ENCODE data around the gene L3MBTL3. TPM values are rescaled to one million over a fixed set of nuclear protein-coding genes. Genes with fewer than 3 reads are reported as not detected.
"Not testable (repeated sequence)": the region's sequence is repeated elsewhere in the genome, so short reads cannot be mapped to it uniquely, and the experiment has no call there.

L3MBTL3 gene
- total RNA-seq, 2 experiments from 2014 or later, result 15.0 to 16.9 TPM

- CTCF ChIA-PET, result no interaction called here
Measured at GRCh38 chr6:130159956-130160355, 141.6 kb downstream of the L3MBTL3 start.

DNA sequence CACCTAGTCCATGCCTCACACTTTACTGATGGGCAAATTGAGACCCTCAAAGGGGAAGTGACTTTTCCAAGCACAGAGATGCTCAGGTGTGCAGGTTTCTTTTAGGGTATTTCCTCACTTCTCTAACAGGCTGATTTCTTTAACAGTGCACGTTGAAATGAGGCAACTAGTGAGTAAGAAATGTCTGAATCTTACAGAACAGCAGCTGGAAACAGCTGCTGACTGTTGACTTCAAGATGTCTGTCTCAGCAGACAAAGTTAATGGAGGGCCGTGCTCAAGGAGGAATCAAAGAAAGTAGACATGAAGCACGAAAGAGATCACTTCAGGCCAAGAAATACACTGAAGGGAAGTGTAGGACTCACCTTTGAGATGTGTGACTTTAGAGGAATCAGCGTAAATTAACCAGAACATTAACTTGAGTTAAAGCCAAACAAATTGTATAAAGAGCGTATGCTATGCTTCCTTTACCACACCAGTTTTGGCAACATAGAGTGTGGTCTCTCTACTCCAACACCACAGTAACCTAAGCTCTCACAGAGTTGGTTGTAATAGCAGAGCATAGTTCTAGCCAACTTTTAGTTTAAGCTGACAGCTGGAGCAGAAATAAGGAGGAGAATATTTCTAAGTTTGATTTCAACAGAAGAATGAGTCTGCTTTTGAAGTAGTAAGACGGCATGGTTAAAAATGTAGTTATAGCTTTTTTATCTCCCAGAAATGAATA is 143.5 kb downstream of the L3MBTL3 start:
- H3K4me1 Mint-ChIP-seq, result peaks cover 3% of the 10 kb centered on the region
- no peak overlapping the region for H3K27ac Mint-ChIP-seq
- ChIA-PET POLR2A (no interaction called here), CTCF (interaction anchor here (1.2 kb wide), 1 partner anchor 120 kb away, joined by 4 read pairs; no protein-coding TSS in a partner anchor)
- H3K36me3 Mint-ChIP-seq (ENCODE audit: low read depth), result peaks cover 61% of the 10 kb centered on the region
- peaks cover 14% of the 10 kb centered on the region for H3K9me3 Mint-ChIP-seq
- no peak for DNase-seq
- no peak overlapping the region for H3K4me3 Mint-ChIP-seq
- no peaks in the 10 kb centered on the region for H3K27me3 Mint-ChIP-seq

More at GRCh38 chr6:130159956-130160355, 141.6 kb downstream of the L3MBTL3 start:
- Mint-ChIP-seq H3K27me3 (no peaks in the 10 kb centered on the region), H3K27ac (no peak overlapping the region), H3K4me1 (no peaks in the 10 kb centered on the region), H3K9me3 (peaks cover 16% of the 10 kb centered on the region), H3K4me3 (no peak overlapping the region), H3K36me3 (ENCODE audit: low read depth) (peaks cover 54% of the 10 kb centered on the region)
- POLR2A ChIA-PET, result no interaction called here
- DNase-seq, result no peak

GRCh38 chr6:130162421-130162820 is 144.0 kb downstream of the L3MBTL3 start:
- DNase-seq, result no peak
- peaks cover 65% of the 10 kb centered on the region for H3K36me3 Mint-ChIP-seq (ENCODE audit: low read depth)
- H3K4me3 Mint-ChIP-seq, result no peak overlapping the region
- no peak overlapping the region for H3K27ac Mint-ChIP-seq
- H3K9me3 Mint-ChIP-seq, result peaks cover 14% of the 10 kb centered on the region
- CTCF ChIA-PET, result interaction anchor here (1.2 kb wide), 1 partner anchor 120 kb away, joined by 4 read pairs; no protein-coding TSS in a partner anchor
- H3K4me1 Mint-ChIP-seq, result peaks cover 3% of the 10 kb centered on the region
- H3K27me3 Mint-ChIP-seq, result no peaks in the 10 kb centered on the region
- POLR2A ChIA-PET, result no interaction called here

DNA sequence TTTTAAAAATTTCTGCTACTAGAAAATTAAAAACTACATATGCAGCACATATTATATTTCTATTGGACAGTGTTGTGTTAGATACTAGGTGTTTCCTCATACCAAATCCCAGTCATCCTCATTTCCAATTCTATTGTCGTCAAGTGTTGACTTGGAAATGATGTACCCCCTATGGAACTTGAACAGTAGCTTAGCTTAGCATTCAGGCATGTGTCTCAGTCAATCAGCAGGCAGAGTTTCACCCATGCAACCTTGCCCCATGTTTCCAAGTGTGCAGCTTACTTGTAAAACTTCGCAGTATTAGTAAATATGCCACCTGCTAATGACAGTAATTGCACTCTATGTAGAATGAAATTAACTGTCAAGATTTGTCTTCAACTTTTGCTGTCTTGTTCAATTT is 144.9 kb downstream of the L3MBTL3 start:
- Mint-ChIP-seq H3K4me3 (no peak overlapping the region), H3K27ac (no peak overlapping the region), H3K4me1 (peaks cover 3% of the 10 kb centered on the region), H3K9me3 (peaks cover 14% of the 10 kb centered on the region), H3K36me3 (ENCODE audit: low read depth) (peaks cover 62% of the 10 kb centered on the region), H3K27me3 (no peaks in the 10 kb centered on the region)
- POLR2A ChIA-PET, result interaction anchor here (0.6 kb wide), 1 partner anchor 1040 kb away, joined by 3 read pairs; no protein-coding TSS in a partner anchor
- CTCF ChIA-PET, result no interaction called here
- DNase-seq, result no peak

DNA sequence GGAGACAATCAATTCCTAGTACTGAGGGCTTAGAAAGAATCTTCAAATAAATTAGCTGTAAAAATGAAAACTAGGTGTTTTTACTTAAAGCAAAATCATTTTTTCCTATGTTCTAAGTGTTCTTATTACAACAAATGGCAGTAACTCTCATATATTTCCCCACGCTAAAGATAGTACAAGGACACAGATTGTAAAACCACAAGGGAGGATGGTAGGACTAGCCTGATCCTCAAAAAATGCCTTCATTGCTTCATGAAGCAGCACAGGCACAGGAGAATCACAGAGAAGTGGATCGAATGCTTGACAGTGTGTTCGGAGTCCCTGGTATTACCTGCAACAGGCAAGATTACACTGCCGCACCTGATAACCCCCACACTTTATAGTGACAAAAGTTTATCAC is 145.9 kb downstream of the L3MBTL3 start:
- Mint-ChIP-seq H3K36me3 (ENCODE audit: low read depth) (peaks cover 56% of the 10 kb centered on the region), H3K27ac (no peak overlapping the region), H3K9me3 (peaks cover 6% of the 10 kb centered on the region), H3K27me3 (no peaks in the 10 kb centered on the region), H3K4me1 (peaks cover 3% of the 10 kb centered on the region), H3K4me3 (no peak overlapping the region)
- CTCF ChIA-PET, result no interaction called here
- no peak for DNase-seq
- POLR2A ChIA-PET, result interaction anchor here (0.6 kb wide), 1 partner anchor 241 kb away, joined by 3 read pairs; no protein-coding TSS in a partner anchor

- H3K27ac Mint-ChIP-seq, result no peak overlapping the region
- H3K27me3 Mint-ChIP-seq, result no peaks in the 10 kb centered on the region
- no peak overlapping the region for H3K4me3 Mint-ChIP-seq
- ChIA-PET CTCF (no interaction called here), POLR2A (no interaction called here)
- peaks cover 23% of the 10 kb centered on the region for H3K9me3 Mint-ChIP-seq
- peaks cover 55% of the 10 kb centered on the region for H3K36me3 Mint-ChIP-seq (ENCODE audit: low read depth)
- no peak for DNase-seq
- peaks cover 3% of the 10 kb centered on the region for H3K4me1 Mint-ChIP-seq
Measured at GRCh38 chr6:130167655-130168054, 149.3 kb downstream of the L3MBTL3 start.

DNA sequence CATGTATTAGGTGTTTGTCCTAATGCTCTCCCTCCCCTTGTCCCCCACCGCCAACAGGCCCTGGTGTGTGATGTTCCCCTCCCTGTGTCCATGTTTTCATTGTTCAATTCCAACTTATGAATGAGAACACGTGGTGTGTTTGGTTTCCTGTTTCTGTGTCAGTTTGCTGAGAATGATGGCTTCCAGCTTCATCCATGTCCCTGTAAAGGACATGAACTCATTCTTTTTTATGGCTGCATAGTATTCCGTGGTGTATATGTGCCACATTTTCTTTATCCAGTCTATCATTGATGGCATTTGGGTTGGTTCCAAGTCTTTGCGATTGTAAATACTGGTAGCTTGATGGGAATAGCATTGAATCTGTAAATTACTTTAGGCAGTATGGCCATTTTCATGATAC is 151.8 kb downstream of the L3MBTL3 start:
- H3K9me3 Mint-ChIP-seq, result peaks cover 30% of the 10 kb centered on the region
- H3K4me1 Mint-ChIP-seq, H3K4me3 Mint-ChIP-seq, H3K27ac Mint-ChIP-seq, DNase-seq, H3K27me3 Mint-ChIP-seq, POLR2A ChIA-PET: not testable (repeated sequence)
- H3K36me3 Mint-ChIP-seq (ENCODE audit: low read depth), result peaks cover 68% of the 10 kb centered on the region
- CTCF ChIA-PET, result interaction anchor here (1.1 kb wide), 1 partner anchor 70 kb away, joined by 3 read pairs; no protein-coding TSS in a partner anchor

- DNase-seq, H3K4me3 Mint-ChIP-seq, H3K27me3 Mint-ChIP-seq, H3K4me1 Mint-ChIP-seq, H3K27ac Mint-ChIP-seq, CTCF ChIA-PET: not testable (repeated sequence)
- H3K36me3 Mint-ChIP-seq (ENCODE audit: low read depth), result peaks cover 73% of the 10 kb centered on the region
- POLR2A ChIA-PET, result interaction anchor here (0.7 to 1.3 kb wide), 2 partner anchors 10 to 49 kb away, joined by 3 read pairs; partner anchors contain the start of gene SAMD3
- H3K9me3 Mint-ChIP-seq, result peaks cover 33% of the 10 kb centered on the region
Measured at GRCh38 chr6:130173377-130174004, 155.1 kb downstream of the L3MBTL3 start.

GRCh38 chr6:130176378-130176777 is 158.0 kb downstream of the L3MBTL3 start:
- no peak for DNase-seq
- ChIA-PET POLR2A (interaction anchor here (1.5 kb wide), 1 partner anchor 44 kb away, joined by 4 read pairs; no protein-coding TSS in a partner anchor), CTCF (interaction anchor here (1.3 kb wide), 1 partner anchor 106 kb away, joined by 3 read pairs; no protein-coding TSS in a partner anchor)
- peaks cover 24% of the 10 kb centered on the region for H3K9me3 Mint-ChIP-seq
- no peak overlapping the region for H3K27ac Mint-ChIP-seq
- no peaks in the 10 kb centered on the region for H3K27me3 Mint-ChIP-seq
- H3K36me3 Mint-ChIP-seq (ENCODE audit: low read depth), result peaks cover 81% of the 10 kb centered on the region
- H3K4me3 Mint-ChIP-seq, result no peak overlapping the region
- peaks cover 12% of the 10 kb centered on the region for H3K4me1 Mint-ChIP-seq

DNA sequence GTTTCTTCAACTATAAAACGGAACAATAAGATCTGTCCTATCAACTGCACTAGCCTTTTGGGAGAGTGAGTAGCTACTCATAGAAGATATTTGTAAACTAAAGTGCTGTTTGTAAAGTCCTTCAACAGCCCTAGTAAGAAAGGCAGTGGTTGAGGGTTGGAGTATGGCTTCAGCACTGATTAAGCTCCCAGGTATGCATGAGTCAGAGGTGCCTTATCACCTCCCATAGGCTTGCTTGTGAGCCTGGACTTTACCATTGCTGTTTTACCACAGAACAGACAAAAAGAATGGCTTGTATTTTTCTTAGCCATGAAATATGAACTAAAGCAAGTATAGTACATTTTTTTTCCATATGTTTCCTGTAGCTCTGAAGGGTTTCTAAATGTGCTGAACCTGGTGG is 160.3 kb downstream of the L3MBTL3 start:
- ChIA-PET POLR2A (interaction anchor here (1.2 kb wide), 1 partner anchor 34 kb away, joined by 4 read pairs; no protein-coding TSS in a partner anchor), CTCF (interaction anchor here (1.1 kb wide), 1 partner anchor 44 kb away, joined by 4 read pairs; the partner anchor contains the start of gene SAMD3)
- Mint-ChIP-seq H3K27ac (no peak overlapping the region), H3K4me1 (peaks cover 31% of the 10 kb centered on the region), H3K4me3 (no peak overlapping the region), H3K36me3 (ENCODE audit: low read depth) (peaks cover 82% of the 10 kb centered on the region), H3K9me3 (peaks cover 8% of the 10 kb centered on the region), H3K27me3 (no peaks in the 10 kb centered on the region)
- DNase-seq, result no peak

DNA sequence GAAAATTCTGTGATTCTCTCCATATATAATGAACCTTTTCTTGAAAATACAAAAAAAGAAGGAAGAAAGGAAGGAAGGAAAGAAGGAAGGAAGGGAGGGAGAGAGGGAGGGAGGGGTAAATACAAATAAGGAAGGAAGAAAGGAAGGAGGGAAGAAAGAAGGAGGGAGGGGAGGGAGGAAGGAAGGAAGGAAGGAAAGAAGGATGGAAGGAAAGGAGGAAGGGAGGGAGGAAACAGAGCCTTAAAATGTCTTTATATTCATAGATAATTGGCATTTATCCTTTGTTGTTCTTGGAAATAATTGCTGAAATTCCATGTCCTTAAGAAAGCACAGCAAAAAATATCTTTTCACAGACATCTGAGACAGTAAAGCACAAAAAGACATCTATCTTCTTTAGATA is 164.1 kb downstream of the L3MBTL3 start:
- POLR2A ChIA-PET, result interaction anchor here (1.7 kb wide), 1 partner anchor 41 kb away, joined by 8 read pairs; the partner anchor contains the start of gene SAMD3

GRCh38 chr6:130183271-130184222 is 165.2 kb downstream of the L3MBTL3 start:
- peaks cover 79% of the 10 kb centered on the region for H3K36me3 Mint-ChIP-seq (ENCODE audit: low read depth)
- ChIA-PET POLR2A (interaction anchor here (0.7 to 1.7 kb wide), 6 partner anchors 10 to 52 kb away, joined by 3 to 8 read pairs (median 5); partner anchors contain the start of gene SAMD3), CTCF (interaction anchor here (0.7 to 1.2 kb wide), 3 partner anchors 40 to 99 kb away, joined by 4 to 9 read pairs (median 4); partner anchors contain the start of gene SAMD3)
- peaks cover 57% of the 10 kb centered on the region for H3K4me1 Mint-ChIP-seq
- peaks cover 4% of the 10 kb centered on the region for H3K9me3 Mint-ChIP-seq
- H3K27ac Mint-ChIP-seq, result peak overlapping the region; percentile 89
- no peaks in the 10 kb centered on the region for H3K27me3 Mint-ChIP-seq
- peak; percentile 68 for DNase-seq
- peak overlapping the region; percentile 54 for H3K4me3 Mint-ChIP-seq

More for the DNA sequence above, 164.1 kb downstream of the L3MBTL3 start:
- Mint-ChIP-seq H3K36me3 (ENCODE audit: low read depth) (peaks cover 80% of the 10 kb centered on the region), H3K4me3 (no peak overlapping the region), H3K9me3 (peaks cover 4% of the 10 kb centered on the region), H3K27ac (no peak overlapping the region), H3K27me3 (no peaks in the 10 kb centered on the region), H3K4me1 (peaks cover 53% of the 10 kb centered on the region)
- CTCF ChIA-PET, result no interaction called here
- DNase-seq, result no peak
